Stimulated activated CD8-positive, alpha-beta memory T cell treated with anti-CD3 and anti-CD28 coated beads, Interleukin-12 subunit alpha, Interleukin-12 subunit beta, amount 100 ng/mL, for 24 hours (primary cell): Measurements from ENCODE around the gene ALOX15.
"Not testable (repeated sequence)": the region's sequence is repeated elsewhere in the genome, so short reads cannot be mapped to it uniquely, and the experiment has no call there.

Experiments
- DNase-seq: peaks from one replicate; pipeline ENCODE4 v3.0.0-alpha.2; 2020; ENCODE audit errors: extremely low read depth

Gene ALOX15

GRCh38 chr17:4641297-4642195 is at the start of gene ALOX15:
Gene ALOX15 (minus strand): TSS chr17:4641678. CDS start chr17:4641651, 27 bp downstream.
- no peak for DNase-seq

- DNase-seq = no peak
These were observed 49.3 kb upstream of the ALOX15 start for GRCh38 chr17:4690745-4691144.

GRCh38 chr17:4689872-4690271 is 48.4 kb upstream of the ALOX15 start:
- DNase-seq = not testable (repeated sequence)

- DNase-seq = not testable (repeated sequence)
These were observed 42.3 kb upstream of the ALOX15 start for GRCh38 chr17:4683739-4684138.

- DNase-seq = no peak
These were observed 38.2 kb upstream of the ALOX15 start for GRCh38 chr17:4679658-4680057.

GRCh38 chr17:4678448-4679026 is 37.1 kb upstream of the ALOX15 start:
- DNase-seq = no peak

GRCh38 chr17:4676791-4677190 is 35.3 kb upstream of the ALOX15 start:
- DNase-seq = no peak

- DNase-seq = no peak
These were observed 34.3 kb upstream of the ALOX15 start for GRCh38 chr17:4675791-4676190.

- no peak for DNase-seq
These were observed 33.2 kb upstream of the ALOX15 start for GRCh38 chr17:4674685-4674998.

- DNase-seq = no peak
These were observed 32.7 kb upstream of the ALOX15 start for GRCh38 chr17:4673986-4674684.

GRCh38 chr17:4673169-4673568 is 31.7 kb upstream of the ALOX15 start:
- DNase-seq = no peak

GRCh38 chr17:4672751-4673150 is 31.3 kb upstream of the ALOX15 start:
- no peak for DNase-seq

- no peak for DNase-seq
These were observed 30.7 kb upstream of the ALOX15 start for GRCh38 chr17:4672055-4672630.

- DNase-seq = no peak
These were observed 25.7 kb upstream of the ALOX15 start for GRCh38 chr17:4667166-4667565.

- DNase-seq = no peak
These were observed 24.8 kb upstream of the ALOX15 start for GRCh38 chr17:4666296-4666695.

GRCh38 chr17:4665027-4665426 is 23.5 kb upstream of the ALOX15 start:
- no peak for DNase-seq

- no peak for DNase-seq
These were observed 22.8 kb upstream of the ALOX15 start for GRCh38 chr17:4664230-4664629.

- no peak for DNase-seq
These were observed 22.2 kb upstream of the ALOX15 start for GRCh38 chr17:4663711-4664110.

GRCh38 chr17:4658478-4659305 is 17.2 kb upstream of the ALOX15 start:
- peak; percentile 14 for DNase-seq

- DNase-seq = no peak
These were observed 16.2 kb upstream of the ALOX15 start for GRCh38 chr17:4657678-4658077.

- DNase-seq = not testable (repeated sequence)
These were observed 14.5 kb upstream of the ALOX15 start for GRCh38 chr17:4655933-4656332.

- DNase-seq = no peak
These were observed 11.5 kb upstream of the ALOX15 start for GRCh38 chr17:4652997-4653396.
